Measurements from ENCODE around the gene MAGEF1. TPM values are rescaled to one million over a fixed set of nuclear protein-coding genes. Genes with fewer than 3 reads are reported as not detected.

The MAGEF1 gene
- total RNA-seq, 1 donor from 2014 or later, result 26.2 TPM

DNA sequence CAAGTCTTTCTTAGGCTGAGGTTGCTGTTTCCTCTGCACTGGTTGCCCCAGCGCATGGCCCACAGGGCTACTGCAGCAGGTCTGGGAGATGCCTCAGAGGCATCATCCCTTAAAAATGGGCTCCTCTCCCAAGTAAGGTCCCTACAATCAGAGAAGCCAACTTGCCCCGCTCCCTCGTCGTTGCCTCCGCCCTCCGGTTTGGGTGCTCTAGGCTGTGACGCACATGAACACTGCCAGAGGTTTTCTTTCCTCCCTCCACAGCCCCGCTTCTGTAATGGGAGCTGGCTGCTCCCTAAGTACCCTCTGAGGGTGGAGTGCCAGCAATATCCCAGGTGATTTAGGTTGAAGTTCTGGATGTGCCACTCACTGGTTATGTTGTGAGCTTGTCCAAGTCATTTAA is 14.0 kb downstream of the MAGEF1 start:
- H3K79me2 ChIP-seq (ENCODE audit: insufficient read depth, low read length), result no peaks in the 10 kb centered on the region

GRCh38 chr3:184696697-184697096 is 15.2 kb downstream of the MAGEF1 start:
- Histone ChIP-seq H2AFZ (ENCODE audit: low read depth, low read length) (no peak overlapping the region), H3K79me2 (ENCODE audit: insufficient read depth, low read length) (no peaks in the 10 kb centered on the region), H3K36me3 (ENCODE audit: insufficient read depth, low read length) (no peaks in the 10 kb centered on the region), H3K4me2 (ENCODE audit: low read length) (no peak overlapping the region), H3K9ac (ENCODE audit: low read length) (no peak overlapping the region), H3K27ac (ENCODE audit: low read depth, low read length) (no peak overlapping the region), H3K27me3 (ENCODE audit: insufficient read depth, low read length) (peaks cover 2% of the 10 kb centered on the region), H3K4me1 (ENCODE audit: insufficient read depth, low read length) (peaks cover 4% of the 10 kb centered on the region), H3K9me3 (ENCODE audit: insufficient read depth, low read depth, low read length) (no peaks in the 10 kb centered on the region), H3K4me3 (ENCODE audit: insufficient read depth, low read depth, low read length) (no peak overlapping the region), H4K20me1 (ENCODE audit: insufficient read depth, low read length) (no peaks in the 10 kb centered on the region)
- no peak for DNase-seq (ENCODE audit: low read depth)
- TF ChIP-seq, protein P1, sequence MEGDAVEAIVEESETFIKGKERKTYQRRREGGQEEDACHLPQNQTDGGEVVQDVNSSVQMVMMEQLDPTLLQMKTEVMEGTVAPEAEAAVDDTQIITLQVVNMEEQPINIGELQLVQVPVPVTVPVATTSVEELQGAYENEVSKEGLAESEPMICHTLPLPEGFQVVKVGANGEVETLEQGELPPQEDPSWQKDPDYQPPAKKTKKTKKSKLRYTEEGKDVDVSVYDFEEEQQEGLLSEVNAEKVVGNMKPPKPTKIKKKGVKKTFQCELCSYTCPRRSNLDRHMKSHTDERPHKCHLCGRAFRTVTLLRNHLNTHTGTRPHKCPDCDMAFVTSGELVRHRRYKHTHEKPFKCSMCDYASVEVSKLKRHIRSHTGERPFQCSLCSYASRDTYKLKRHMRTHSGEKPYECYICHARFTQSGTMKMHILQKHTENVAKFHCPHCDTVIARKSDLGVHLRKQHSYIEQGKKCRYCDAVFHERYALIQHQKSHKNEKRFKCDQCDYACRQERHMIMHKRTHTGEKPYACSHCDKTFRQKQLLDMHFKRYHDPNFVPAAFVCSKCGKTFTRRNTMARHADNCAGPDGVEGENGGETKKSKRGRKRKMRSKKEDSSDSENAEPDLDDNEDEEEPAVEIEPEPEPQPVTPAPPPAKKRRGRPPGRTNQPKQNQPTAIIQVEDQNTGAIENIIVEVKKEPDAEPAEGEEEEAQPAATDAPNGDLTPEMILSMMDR (IDR thresholded peaks at IDR 0.05; ENCODE audit: insufficient read depth, low read depth, low read length), result no peak
- no peak for TF ChIP-seq EZH2 (IDR thresholded peaks at IDR 0.05; ENCODE audit: insufficient read depth, low read length)
- Mint-ChIP-seq H3K9me3 (ENCODE audit: unreplicated experiment) (peaks cover 2% of the 10 kb centered on the region), H3K4me3 (ENCODE audit: unreplicated experiment) (no peak overlapping the region), H3K27ac (ENCODE audit: unreplicated experiment) (no peak overlapping the region), H3K36me3 (ENCODE audit: low read depth, unreplicated experiment) (peaks cover 1% of the 10 kb centered on the region), H3K4me1 (ENCODE audit: low read depth, unreplicated experiment) (peaks cover 30% of the 10 kb centered on the region), H3K27me3 (ENCODE audit: low read depth, unreplicated experiment) (peaks cover 9% of the 10 kb centered on the region)
- FAIRE-seq, result no peak

More for the DNA sequence above, 14.0 kb downstream of the MAGEF1 start:
- DNase-seq (ENCODE audit: low read depth) (no peak), FAIRE-seq (no peak)
- peaks cover 22% of the 10 kb centered on the region for H3K4me1 Mint-ChIP-seq (ENCODE audit: low read depth, unreplicated experiment)
- no peak overlapping the region for H3K27ac ChIP-seq (ENCODE audit: low read depth, low read length)
- no peak overlapping the region for H3K4me3 ChIP-seq (ENCODE audit: insufficient read depth, low read depth, low read length)
- H3K27ac Mint-ChIP-seq (ENCODE audit: unreplicated experiment), result no peak overlapping the region
- TF ChIP-seq, protein P1 (IDR thresholded peaks at IDR 0.05; ENCODE audit: insufficient read depth, low read depth, low read length), result no peak
- TF ChIP-seq EZH2 (IDR thresholded peaks at IDR 0.05; ENCODE audit: insufficient read depth, low read length), result no peak
- no peaks in the 10 kb centered on the region for H3K4me1 ChIP-seq (ENCODE audit: insufficient read depth, low read length)
- H3K9ac ChIP-seq (ENCODE audit: low read length), result no peak overlapping the region
- no peak overlapping the region for H3K4me3 Mint-ChIP-seq (ENCODE audit: unreplicated experiment)
- peaks cover 2% of the 10 kb centered on the region for H3K36me3 Mint-ChIP-seq (ENCODE audit: low read depth, unreplicated experiment)
- H3K4me2 ChIP-seq (ENCODE audit: low read length), result no peak overlapping the region
- no peaks in the 10 kb centered on the region for H4K20me1 ChIP-seq (ENCODE audit: insufficient read depth, low read length)
- H3K27me3 Mint-ChIP-seq (ENCODE audit: low read depth, unreplicated experiment), result peaks cover 9% of the 10 kb centered on the region
- no peak overlapping the region for H2AFZ ChIP-seq (ENCODE audit: low read depth, low read length)
- peaks cover 2% of the 10 kb centered on the region for H3K9me3 Mint-ChIP-seq (ENCODE audit: unreplicated experiment)
- peaks cover 2% of the 10 kb centered on the region for H3K27me3 ChIP-seq (ENCODE audit: insufficient read depth, low read length)
- no peaks in the 10 kb centered on the region for H3K36me3 ChIP-seq (ENCODE audit: insufficient read depth, low read length)
- H3K9me3 ChIP-seq (ENCODE audit: insufficient read depth, low read depth, low read length), result no peaks in the 10 kb centered on the region

DNA sequence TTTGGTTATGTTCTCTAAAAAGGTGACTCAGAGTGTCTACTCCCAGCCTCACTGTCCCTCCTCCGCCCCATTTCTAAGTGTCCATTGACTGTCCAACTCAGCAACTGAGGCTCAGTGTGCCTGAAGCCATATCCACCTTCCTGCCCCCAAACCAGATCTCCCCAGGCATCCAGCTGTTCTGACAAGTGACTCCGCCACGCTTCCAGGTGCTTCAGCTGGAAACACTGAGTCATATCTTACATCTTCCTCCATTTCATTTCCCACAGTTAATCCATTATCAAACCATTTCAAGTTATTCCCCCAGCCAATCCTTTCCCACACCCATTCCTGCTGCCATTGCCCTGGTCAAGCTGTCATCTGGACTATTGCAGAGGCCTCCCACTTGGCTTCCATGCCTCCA is 17.1 kb downstream of the MAGEF1 start:
- Mint-ChIP-seq H3K9me3 (ENCODE audit: unreplicated experiment) (no peaks in the 10 kb centered on the region), H3K4me1 (ENCODE audit: low read depth, unreplicated experiment) (peaks cover 33% of the 10 kb centered on the region), H3K27ac (ENCODE audit: unreplicated experiment) (no peak overlapping the region), H3K4me3 (ENCODE audit: unreplicated experiment) (peak overlapping the region; percentile 13), H3K27me3 (ENCODE audit: low read depth, unreplicated experiment) (peaks cover 12% of the 10 kb centered on the region), H3K36me3 (ENCODE audit: low read depth, unreplicated experiment) (no peaks in the 10 kb centered on the region)
- Histone ChIP-seq H3K27ac (ENCODE audit: low read depth, low read length) (no peak overlapping the region), H2AFZ (ENCODE audit: low read depth, low read length) (no peak overlapping the region), H3K27me3 (ENCODE audit: insufficient read depth, low read length) (peaks cover 2% of the 10 kb centered on the region), H3K36me3 (ENCODE audit: insufficient read depth, low read length) (no peaks in the 10 kb centered on the region), H3K4me1 (ENCODE audit: insufficient read depth, low read length) (peaks cover 10% of the 10 kb centered on the region), H3K9ac (ENCODE audit: low read length) (no peak overlapping the region), H3K9me3 (ENCODE audit: insufficient read depth, low read depth, low read length) (no peaks in the 10 kb centered on the region), H3K4me2 (ENCODE audit: low read length) (no peak overlapping the region), H4K20me1 (ENCODE audit: insufficient read depth, low read length) (no peaks in the 10 kb centered on the region), H3K4me3 (ENCODE audit: insufficient read depth, low read depth, low read length) (no peak overlapping the region), H3K79me2 (ENCODE audit: insufficient read depth, low read length) (no peaks in the 10 kb centered on the region)
- no peak for FAIRE-seq
- TF ChIP-seq EZH2 (IDR thresholded peaks at IDR 0.05; ENCODE audit: insufficient read depth, low read length), result no peak
- TF ChIP-seq, protein P1 (IDR thresholded peaks at IDR 0.05; ENCODE audit: insufficient read depth, low read depth, low read length), result no peak
- DNase-seq (ENCODE audit: low read depth), result no peak

All from astrocyte (in vitro differentiated cells and primary cell).